ENCODE measurements around the gene ZNF292.

DNA sequence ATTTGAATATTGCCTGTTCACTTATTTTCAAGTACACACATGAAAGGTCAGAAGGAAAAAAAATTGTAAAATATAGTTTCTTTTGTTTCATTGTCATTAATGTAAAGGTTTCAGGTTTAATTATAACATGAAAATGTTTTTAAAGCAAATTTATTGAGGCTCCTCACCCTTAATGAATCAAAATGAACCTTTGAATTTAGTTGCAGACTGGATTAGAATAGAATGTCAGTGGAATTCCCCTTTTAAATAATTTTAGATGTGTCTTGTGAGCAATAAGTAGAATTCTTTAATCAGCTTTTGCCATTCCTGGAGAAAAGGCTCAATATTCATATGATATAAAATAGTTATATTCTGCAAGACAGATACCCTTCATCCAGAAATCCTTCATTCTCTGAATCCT lies 96.4 kb downstream of the ZNF292 start:
- no peak for TF ChIP-seq EZH2 (IDR thresholded peaks at IDR 0.05; ENCODE audit: low read depth)
- TF ChIP-seq, protein P1, sequence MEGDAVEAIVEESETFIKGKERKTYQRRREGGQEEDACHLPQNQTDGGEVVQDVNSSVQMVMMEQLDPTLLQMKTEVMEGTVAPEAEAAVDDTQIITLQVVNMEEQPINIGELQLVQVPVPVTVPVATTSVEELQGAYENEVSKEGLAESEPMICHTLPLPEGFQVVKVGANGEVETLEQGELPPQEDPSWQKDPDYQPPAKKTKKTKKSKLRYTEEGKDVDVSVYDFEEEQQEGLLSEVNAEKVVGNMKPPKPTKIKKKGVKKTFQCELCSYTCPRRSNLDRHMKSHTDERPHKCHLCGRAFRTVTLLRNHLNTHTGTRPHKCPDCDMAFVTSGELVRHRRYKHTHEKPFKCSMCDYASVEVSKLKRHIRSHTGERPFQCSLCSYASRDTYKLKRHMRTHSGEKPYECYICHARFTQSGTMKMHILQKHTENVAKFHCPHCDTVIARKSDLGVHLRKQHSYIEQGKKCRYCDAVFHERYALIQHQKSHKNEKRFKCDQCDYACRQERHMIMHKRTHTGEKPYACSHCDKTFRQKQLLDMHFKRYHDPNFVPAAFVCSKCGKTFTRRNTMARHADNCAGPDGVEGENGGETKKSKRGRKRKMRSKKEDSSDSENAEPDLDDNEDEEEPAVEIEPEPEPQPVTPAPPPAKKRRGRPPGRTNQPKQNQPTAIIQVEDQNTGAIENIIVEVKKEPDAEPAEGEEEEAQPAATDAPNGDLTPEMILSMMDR (conservative IDR thresholded peaks at IDR 0.05) = no peak

Data from PC-9 (cell line).